Iris pigment epithelial cell (primary cell): ENCODE data around the gene SLC29A3.

Experiments used
- DNase-seq: peaks from one replicate; pipeline ENCODE4 v3.0.0-alpha.2; 2011; ENCODE audit warnings: low read depth

Gene SLC29A3

DNA sequence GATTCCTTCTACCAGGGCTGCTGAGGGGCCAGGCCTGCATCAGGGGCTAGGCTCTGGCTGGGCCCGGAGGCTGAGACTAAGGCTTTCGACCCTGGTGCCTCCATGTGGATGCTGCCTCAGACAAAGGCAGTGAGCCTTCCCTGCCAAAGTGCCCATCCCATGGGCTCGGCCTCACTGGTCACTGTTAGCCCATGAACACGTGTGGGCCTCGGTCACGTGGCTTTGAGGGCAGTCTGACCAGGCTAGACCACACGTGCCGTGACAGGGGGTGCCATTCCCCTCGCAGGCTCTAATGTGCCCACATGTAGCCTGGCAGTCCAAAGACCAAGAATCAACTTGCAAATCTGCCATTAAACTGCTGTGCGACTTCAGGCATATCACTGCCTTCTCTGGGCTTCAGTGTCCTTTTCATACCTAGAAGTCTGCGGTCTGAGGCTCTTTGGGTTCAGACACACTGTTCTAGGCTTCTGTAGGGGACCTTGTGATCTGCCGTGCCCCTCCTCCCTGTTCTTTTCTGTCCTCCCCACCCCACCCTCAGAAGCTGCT, 17.6 kb upstream of the SLC29A3 start:
- DNase-seq = no peak

DNA sequence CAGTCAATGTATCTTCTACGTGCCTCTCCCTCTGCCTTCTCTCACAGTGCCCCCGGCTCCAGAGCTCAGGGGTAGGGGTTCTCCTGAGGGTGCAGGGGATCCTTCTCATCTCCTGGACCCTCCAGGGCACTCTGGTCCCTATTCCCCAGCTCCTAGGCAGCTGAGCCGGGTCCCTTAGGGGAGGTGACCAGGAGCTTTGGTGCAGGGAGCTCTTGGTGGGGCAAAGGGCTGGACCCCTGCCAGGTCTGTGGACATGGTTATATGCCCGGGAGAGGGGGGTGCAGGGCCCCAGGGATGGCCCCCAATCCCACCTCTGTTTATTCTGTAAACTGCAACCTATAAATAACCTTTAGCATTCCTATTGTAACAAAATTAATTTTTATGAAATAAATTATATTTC, 16.6 kb upstream of the SLC29A3 start:
- no peak for DNase-seq

DNA sequence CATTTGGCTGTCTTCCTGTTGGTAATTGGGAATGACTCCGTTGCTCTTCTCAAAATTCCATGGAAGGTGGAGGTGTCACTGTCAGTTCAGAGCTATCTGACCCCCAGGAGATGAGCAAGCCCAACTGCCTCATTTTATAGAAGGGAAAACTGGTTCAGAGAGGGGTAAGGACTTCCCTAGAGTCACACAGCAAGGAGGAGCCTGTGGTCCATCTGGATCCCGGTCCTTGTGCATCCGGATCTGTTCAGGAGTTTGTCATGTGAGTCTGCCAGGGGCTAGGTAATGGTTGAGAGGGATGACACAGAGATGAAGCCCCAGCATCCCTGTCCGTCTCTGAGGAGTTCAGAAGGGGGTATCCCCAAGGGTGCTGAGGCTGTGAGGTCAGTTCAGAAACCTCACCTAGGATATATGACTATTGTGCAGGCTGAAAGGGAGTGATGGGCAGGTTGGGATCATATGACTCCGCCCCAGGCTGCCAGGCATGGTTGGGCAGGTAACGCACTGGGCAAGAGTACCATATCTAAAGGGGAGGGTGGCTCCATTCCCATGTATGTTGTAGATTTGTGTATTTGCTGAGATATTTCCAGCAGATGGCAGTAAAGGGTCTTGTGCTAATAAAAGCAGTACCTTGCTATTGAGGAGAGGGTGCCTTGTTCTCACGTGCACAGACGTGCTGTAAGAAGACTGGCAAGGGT, 16.0 kb upstream of the SLC29A3 start:
- DNase-seq = peak; percentile 68

- DNase-seq = no peak
Observed at GRCh38 chr10:71303569-71303907, 15.5 kb upstream of the SLC29A3 start.

- DNase-seq = no peak
Observed at GRCh38 chr10:71304914-71305313, 14.1 kb upstream of the SLC29A3 start.

- DNase-seq = no peak
Observed at GRCh38 chr10:71306979-71307378, 12.1 kb upstream of the SLC29A3 start.

- DNase-seq = no peak
Observed at GRCh38 chr10:71307469-71308085, 11.5 kb upstream of the SLC29A3 start.

GRCh38 chr10:71308244-71308643, 10.8 kb upstream of the SLC29A3 start:
- no peak for DNase-seq

DNA sequence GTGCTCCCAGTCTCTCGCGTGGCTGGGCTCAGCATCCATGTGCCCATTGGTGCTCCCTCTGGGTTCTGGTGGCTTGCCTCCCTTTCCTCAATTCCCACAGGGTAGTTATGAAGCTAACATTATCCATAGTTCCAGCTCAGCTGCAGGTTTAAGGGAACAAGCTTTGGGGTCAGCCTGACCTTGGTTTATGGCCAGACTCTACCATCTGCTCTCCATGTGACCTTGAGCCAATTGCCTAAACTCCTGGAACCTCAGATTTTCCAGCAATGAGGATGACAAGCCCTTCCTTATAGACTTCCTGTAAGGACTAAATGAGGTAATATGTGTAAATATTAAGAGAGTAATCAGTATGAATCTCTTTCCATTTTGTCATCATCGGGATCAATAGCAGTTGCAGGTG, 10.1 kb upstream of the SLC29A3 start:
- no peak for DNase-seq

- DNase-seq = no peak
Observed at GRCh38 chr10:71309919-71310318, 9.1 kb upstream of the SLC29A3 start.

DNA sequence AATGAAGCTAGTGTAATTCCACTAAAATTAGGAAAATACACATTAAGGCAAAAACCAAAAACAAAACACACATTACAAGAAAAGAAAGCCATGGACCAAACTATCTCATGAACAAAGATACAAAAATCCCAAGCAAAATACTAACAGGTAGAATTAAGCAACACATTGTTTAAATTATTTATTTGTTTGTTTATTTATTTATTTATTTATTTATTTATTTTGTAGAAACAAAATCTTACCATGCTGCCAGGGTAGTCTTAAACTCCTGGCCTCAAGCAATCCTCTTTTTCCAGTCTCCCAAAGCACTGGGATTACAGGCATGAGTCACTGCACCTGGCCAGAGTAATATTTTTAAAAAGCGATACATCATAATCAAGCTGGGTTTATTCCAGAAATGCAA, 6.8 kb upstream of the SLC29A3 start:
- no peak for DNase-seq

- peak; percentile 54 for DNase-seq
Observed at GRCh38 chr10:71312811-71313789, 6.0 kb upstream of the SLC29A3 start.

GRCh38 chr10:71314028-71314693, 4.9 kb upstream of the SLC29A3 start:
- peak; percentile 29 for DNase-seq

GRCh38 chr10:71314694-71315225, 4.3 kb upstream of the SLC29A3 start:
- DNase-seq = no peak

DNA sequence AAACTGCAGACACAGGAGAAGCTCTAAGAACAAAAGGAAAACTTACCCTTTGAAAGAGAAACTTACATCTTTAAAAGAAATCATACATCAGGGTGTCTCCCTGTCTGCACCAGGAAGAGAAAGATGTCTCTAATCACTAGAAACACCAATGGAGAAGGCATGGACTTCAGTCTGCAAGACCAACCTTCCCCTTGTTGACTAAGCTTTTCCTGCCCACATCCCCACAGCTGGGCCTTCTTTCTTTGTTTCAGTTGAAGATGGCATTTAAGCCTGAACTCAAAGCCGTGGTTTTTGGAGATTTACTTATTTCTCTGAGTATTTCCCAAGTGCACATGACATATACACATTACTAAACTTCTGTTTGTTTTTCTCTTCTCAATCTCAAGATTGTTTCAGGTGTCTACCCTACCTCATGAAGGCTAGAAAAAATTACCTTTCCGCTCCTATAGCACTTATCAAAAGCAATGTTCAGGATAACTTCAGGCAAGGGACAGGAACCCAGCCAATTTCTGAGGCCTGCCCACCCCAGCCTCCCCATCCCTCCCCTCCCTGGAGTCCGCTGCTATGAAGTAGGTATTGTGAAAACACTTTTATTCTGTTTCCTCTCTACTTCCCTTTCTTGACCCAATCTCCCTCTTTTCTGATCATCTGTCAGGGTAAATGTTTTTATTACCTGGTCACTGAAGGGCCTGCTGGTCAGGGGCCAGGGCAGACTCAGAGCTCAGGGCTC, 2.8 kb upstream of the SLC29A3 start:
- DNase-seq = peak; percentile 14

- no peak for DNase-seq
Observed at GRCh38 chr10:71316786-71317160, 2.3 kb upstream of the SLC29A3 start.

GRCh38 chr10:71317739-71318138, 1.3 kb upstream of the SLC29A3 start:
- no peak for DNase-seq

GRCh38 chr10:71319800-71320392, 837 bp downstream of the SLC29A3 start:
- DNase-seq = no peak

- no peak for DNase-seq
Observed at GRCh38 chr10:71320592-71320991, 1.5 kb downstream of the SLC29A3 start.

GRCh38 chr10:71321386-71321785, 2.3 kb downstream of the SLC29A3 start:
- DNase-seq = no peak

GRCh38 chr10:71323407-71323806, 4.3 kb downstream of the SLC29A3 start:
- peak; percentile 45 for DNase-seq
